Endothelial cell of umbilical vein (primary cell): ENCODE measurements around the gene SMARCD1. TPM values are rescaled to one million over a fixed set of nuclear protein-coding genes. Genes with fewer than 3 reads are reported as not detected.

ENCODE experiments used
- BruUV-seq: library from RNA; stranded (reverse); fragments of 400-500 nt; replicated peaks from 2 replicates; lab custom pipeline; 2021; lab: Mats Ljungman, UMichigan
- CTCF ChIA-PET: fragments of 300-600, 350-600 bp; sonication (Branson Sonifier 250); formaldehyde crosslinking; loops from one replicate; lab custom pipeline; 2021; ENCODE audit warnings: antibody characterized with exemption, inconsistent platforms; lab: Charles Lee
- POLR2A ChIA-PET: fragments of 300-600, 350-600 bp; sonication (Branson Sonifier 250); formaldehyde crosslinking; loops from one replicate; lab custom pipeline; 2021; ENCODE audit warnings: antibody characterized with exemption, inconsistent platforms; lab: Charles Lee
- DNase-seq: peaks from one replicate; pipeline ENCODE4 v3.0.0-alpha.2; 2011; ENCODE audit warnings: low read depth, low spot score
- FAIRE-seq: peaks from 2 replicates; lab custom pipeline; 2011; peaks lifted over from hg19 to GRCh38; lab: Jason Lieb, UNC
- H2AFZ ChIP-seq: 2 replicates; pipeline ENCODE4 v1.6.0; 2012; ENCODE audit warnings: low read depth, low read length, control low read depth, inconsistent platforms
- H3K27ac ChIP-seq: 2 replicates; pipeline ENCODE4 v1.5.1; 2011; ENCODE audit warnings: low read depth, mild to moderate bottlenecking, control low read depth, low read length, moderate library complexity; ENCODE audit not compliant: insufficient read depth
- H3K27me3 ChIP-seq, 2 experiments: 2 replicates each; pipeline versions ENCODE4 v1.6.0 to v1.6.1; 2011; ENCODE audit warnings: low read length in 2 of 2, mixed read lengths in 1 of 2; ENCODE audit not compliant: control insufficient read depth in 2 of 2, insufficient read depth in 2 of 2
- H3K36me3 ChIP-seq, 2 experiments: 2 replicates in 1 of 2; 3 replicates in 1 of 2; pipeline ENCODE4 v1.5.1; 2011; ENCODE audit warnings: low read length in 2 of 2, mild to moderate bottlenecking in 1 of 2, moderate library complexity in 1 of 2; ENCODE audit not compliant: control insufficient read depth in 2 of 2, insufficient read depth in 2 of 2; ENCODE audit errors: extremely low read depth in 1 of 2
- H3K4me1 ChIP-seq: 3 replicates; pipeline ENCODE4 v1.5.1; 2011; ENCODE audit warnings: mild to moderate bottlenecking, low read length; ENCODE audit not compliant: control insufficient read depth, insufficient read depth; ENCODE audit errors: extremely low read depth
- H3K4me2 ChIP-seq: 2 replicates; pipeline ENCODE4 v1.6.1; 2011; ENCODE audit warnings: low read length, control low read depth, mixed read lengths; ENCODE audit not compliant: insufficient read depth
- H3K4me3 ChIP-seq, 3 experiments: fragments of 200-600 bp in 1 of 3; sonication (generic), shearing (Covaris generic) in 1 of 3; replicated peaks in 1 of 3; 2 replicates each; pipeline ENCODE4 v1.5.1; 2011 to 2016; ENCODE audit warnings: control low read depth in 3 of 3, low read length in 3 of 3, mild to moderate bottlenecking in 2 of 3, inconsistent platforms in 1 of 3, low read depth in 1 of 3, moderate library complexity in 1 of 3; ENCODE audit not compliant: insufficient read depth in 1 of 3
- H3K79me2 ChIP-seq: 2 replicates; pipeline ENCODE4 v1.6.0; 2012; ENCODE audit warnings: low read length, inconsistent platforms; ENCODE audit not compliant: control insufficient read depth, insufficient read depth
- H3K9ac ChIP-seq: replicated peaks from 2 replicates; pipeline ENCODE3; 2011; ENCODE audit warnings: low read length, control low read depth; ENCODE audit not compliant: insufficient read depth; ENCODE audit errors: extremely low read depth
- H3K9me1 ChIP-seq: replicated peaks from 3 replicates; pipeline ENCODE4 v1.6.0; 2011; ENCODE audit warnings: mild to moderate bottlenecking, low read length; ENCODE audit not compliant: control insufficient read depth, insufficient read depth; ENCODE audit errors: extremely low read depth
- H3K9me3 ChIP-seq: replicated peaks from 2 replicates; pipeline ENCODE4 v1.5.1; 2012; ENCODE audit warnings: low read length, inconsistent platforms; ENCODE audit not compliant: control insufficient read depth, insufficient read depth
- H4K20me1 ChIP-seq: replicated peaks from 2 replicates; pipeline ENCODE3; 2011; ENCODE audit warnings: mild to moderate bottlenecking, low read length; ENCODE audit not compliant: control insufficient read depth, insufficient read depth; ENCODE audit errors: extremely low read depth
- EZH2 ChIP-seq: IDR thresholded peaks from 2 replicates; pipeline ENCODE4 v1.6.1; 2012; ENCODE audit warnings: borderline replicate concordance, low read depth, mild to moderate bottlenecking, moderate library complexity, low read length, inconsistent platforms; ENCODE audit not compliant: severe bottlenecking
- FOS ChIP-seq: IDR thresholded peaks from 2 replicates; pipeline ENCODE4 v1.6.1; 2011; ENCODE audit warnings: mild to moderate bottlenecking, low read length, moderate library complexity, borderline replicate concordance; ENCODE audit not compliant: insufficient read depth
- GATA2 ChIP-seq: IDR thresholded peaks from 2 replicates; pipeline ENCODE4 v1.7.0; 2011; ENCODE audit warnings: low read depth, mild to moderate bottlenecking, moderate library complexity, mixed read lengths, low read length; ENCODE audit not compliant: insufficient read length, insufficient read depth
- JUN ChIP-seq: IDR thresholded peaks from 2 replicates; pipeline ENCODE4 v1.6.1; 2011; ENCODE audit warnings: borderline replicate concordance, low read depth; ENCODE audit not compliant: insufficient read length, insufficient read depth
- MYC ChIP-seq: IDR thresholded peaks from one replicate; pipeline ENCODE4 v1.6.1; 2011; ENCODE audit warnings: mild to moderate bottlenecking, low read depth, low read length
- POLR2A ChIP-seq: IDR thresholded peaks from 2 replicates; pipeline ENCODE4 v1.6.1; 2012; ENCODE audit warnings: low read depth, mild to moderate bottlenecking, control low read depth, low read length
- POLR2AphosphoS5 ChIP-seq: IDR thresholded peaks from 2 replicates; pipeline ENCODE4 v1.6.1; 2012; ENCODE audit warnings: low read depth, mild to moderate bottlenecking, control low read depth, low read length, moderate library complexity; ENCODE audit not compliant: insufficient read depth
- dilution Hi-C: fragments of 300-500 bp; cut with MboI; formaldehyde crosslinking; loops from one replicate; pipeline ENCODE4 v1.15.0; 2019; ENCODE audit warnings: low sequenced_read_pairs; ENCODE audit not compliant: extremely low pct_ligation_motif_present
- intact Hi-C: fragments of 100-400 bp; cut with micrococcal nuclease; formaldehyde crosslinking; loops from one replicate; pipeline ENCODE4 v1.10.0; 2022
- polyA plus RNA-seq, 4 experiments: library from polyadenylated mRNA; depleted of rRNA in 3 of 4; stranded (reverse) in 3 of 4; unstranded in 1 of 4; fragments of >200 nt; gene quantifications; 2 replicates each; pipeline versions ENCODE4 v1.2.1 to v1.2.3, GENCODE V29; 2011 to 2012; ENCODE audit warnings: missing spikeins in 1 of 4
- total RNA-seq: library from RNA; stranded (reverse); gene quantifications from 2 replicates; pipeline ENCODE4 v1.2.3, GENCODE V29; 2021
- TF ChIP-seq, protein P1 (sequence below): IDR thresholded peaks from 2 replicates; pipeline ENCODE4 v1.6.1; 2011; ENCODE audit not compliant: insufficient read depth, insufficient read length
- TF ChIP-seq, protein P2 (sequence below), 2 donors: IDR thresholded peaks; 1 replicate in 1 of 2; 2 replicates in 1 of 2; pipeline ENCODE4 v1.5.1; 2011; ENCODE audit warnings: low read length in 2 of 2, mild to moderate bottlenecking in 2 of 2, moderate library complexity in 2 of 2, control low read depth in 1 of 2, inconsistent platforms in 1 of 2, low read depth in 1 of 2; ENCODE audit not compliant: insufficient read depth in 1 of 2; ENCODE audit errors: extremely low read depth in 1 of 2

The SMARCD1 gene
- total and polyA plus RNA-seq, 2 donors (not counting 3 experiments of a cell fraction or from before 2014, with no cell fraction given): 86.6 to 94.2 TPM

DNA sequence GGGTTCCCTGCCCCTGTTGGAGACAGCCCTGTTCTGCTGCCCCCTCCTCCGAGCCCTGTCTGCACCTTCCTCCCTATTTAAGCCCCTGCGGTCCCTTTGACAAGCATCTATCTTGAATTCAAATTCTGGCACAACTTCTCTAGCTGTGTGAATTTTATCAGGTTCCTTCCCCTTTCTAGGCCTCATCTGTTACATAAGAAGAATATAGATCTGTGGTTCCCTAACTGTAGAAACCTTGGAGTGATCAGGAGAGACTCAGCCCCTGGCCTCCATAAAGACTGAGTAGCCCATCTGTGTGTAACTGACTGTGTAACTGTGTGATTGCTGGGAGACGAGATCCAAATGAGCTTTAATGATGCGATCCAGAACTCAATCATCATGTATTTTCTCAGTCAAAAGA lies 46.8 kb upstream of the SMARCD1 start:
- Histone ChIP-seq H3K27ac (no peak overlapping the region), H3K27me3 (peaks cover 2 to 6% of the 10 kb centered on the region in 2 experiments), H3K9me3 (no peaks in the 10 kb centered on the region), H3K4me3 (no peak overlapping the region), H3K4me2 (no peak overlapping the region), H3K36me3 (no peaks in the 10 kb centered on the region), H3K79me2 (no peaks in the 10 kb centered on the region), H3K9ac (no peak overlapping the region), H3K9me1 (no peaks in the 10 kb centered on the region), H2AFZ (no peak overlapping the region), H3K4me1 (no peaks in the 10 kb centered on the region), H4K20me1 (no peaks in the 10 kb centered on the region)
- FAIRE-seq (no peak), DNase-seq (no peak)
- ChIA-PET CTCF (interaction anchor here (0.7 to 6.7 kb wide), 28 partner anchors 9 to 394 kb away, joined by 3 to 191 read pairs (median 6); partner anchors contain the start of genes AQP6, CERS5 and RACGAP1), POLR2A (no interaction called here)
- intact Hi-C loops (loop anchor here (5.0 kb wide), 1 partner anchor 171 kb away; no protein-coding TSS in a partner anchor), dilution Hi-C loops (no loop called here)
- TF ChIP-seq FOS (no peak), GATA2 (no peak), EZH2 (no peak), POLR2A (no peak), POLR2AphosphoS5 (no peak), MYC (no peak), JUN (no peak)
- TF ChIP-seq, protein P1, sequence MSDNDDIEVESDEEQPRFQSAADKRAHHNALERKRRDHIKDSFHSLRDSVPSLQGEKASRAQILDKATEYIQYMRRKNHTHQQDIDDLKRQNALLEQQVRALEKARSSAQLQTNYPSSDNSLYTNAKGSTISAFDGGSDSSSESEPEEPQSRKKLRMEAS: no peak
- TF ChIP-seq, protein P2, sequence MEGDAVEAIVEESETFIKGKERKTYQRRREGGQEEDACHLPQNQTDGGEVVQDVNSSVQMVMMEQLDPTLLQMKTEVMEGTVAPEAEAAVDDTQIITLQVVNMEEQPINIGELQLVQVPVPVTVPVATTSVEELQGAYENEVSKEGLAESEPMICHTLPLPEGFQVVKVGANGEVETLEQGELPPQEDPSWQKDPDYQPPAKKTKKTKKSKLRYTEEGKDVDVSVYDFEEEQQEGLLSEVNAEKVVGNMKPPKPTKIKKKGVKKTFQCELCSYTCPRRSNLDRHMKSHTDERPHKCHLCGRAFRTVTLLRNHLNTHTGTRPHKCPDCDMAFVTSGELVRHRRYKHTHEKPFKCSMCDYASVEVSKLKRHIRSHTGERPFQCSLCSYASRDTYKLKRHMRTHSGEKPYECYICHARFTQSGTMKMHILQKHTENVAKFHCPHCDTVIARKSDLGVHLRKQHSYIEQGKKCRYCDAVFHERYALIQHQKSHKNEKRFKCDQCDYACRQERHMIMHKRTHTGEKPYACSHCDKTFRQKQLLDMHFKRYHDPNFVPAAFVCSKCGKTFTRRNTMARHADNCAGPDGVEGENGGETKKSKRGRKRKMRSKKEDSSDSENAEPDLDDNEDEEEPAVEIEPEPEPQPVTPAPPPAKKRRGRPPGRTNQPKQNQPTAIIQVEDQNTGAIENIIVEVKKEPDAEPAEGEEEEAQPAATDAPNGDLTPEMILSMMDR (IDR thresholded peaks at IDR 0.05; ENCODE audit: extremely low read depth in 1 of 2, insufficient read depth in 1 of 2, low read depth in 1 of 2, low read length in 2 of 2): no peak
- no TSS peak for BruUV-seq
